GM18909 (cell line): ENCODE results near the gene BSG.
"Not testable (repeated sequence)": the region's sequence is repeated elsewhere in the genome, so short reads cannot be mapped to it uniquely, and the experiment has no call there.

Experiments used
- ATAC-seq: cut with Tn5 transposase; IDR thresholded peaks from one replicate; pipeline ENCODE4 v1.9.1; 2021; ENCODE audit warnings: mild to moderate bottlenecking; ENCODE audit not compliant: unreplicated experiment, poor library complexity

The BSG gene

DNA sequence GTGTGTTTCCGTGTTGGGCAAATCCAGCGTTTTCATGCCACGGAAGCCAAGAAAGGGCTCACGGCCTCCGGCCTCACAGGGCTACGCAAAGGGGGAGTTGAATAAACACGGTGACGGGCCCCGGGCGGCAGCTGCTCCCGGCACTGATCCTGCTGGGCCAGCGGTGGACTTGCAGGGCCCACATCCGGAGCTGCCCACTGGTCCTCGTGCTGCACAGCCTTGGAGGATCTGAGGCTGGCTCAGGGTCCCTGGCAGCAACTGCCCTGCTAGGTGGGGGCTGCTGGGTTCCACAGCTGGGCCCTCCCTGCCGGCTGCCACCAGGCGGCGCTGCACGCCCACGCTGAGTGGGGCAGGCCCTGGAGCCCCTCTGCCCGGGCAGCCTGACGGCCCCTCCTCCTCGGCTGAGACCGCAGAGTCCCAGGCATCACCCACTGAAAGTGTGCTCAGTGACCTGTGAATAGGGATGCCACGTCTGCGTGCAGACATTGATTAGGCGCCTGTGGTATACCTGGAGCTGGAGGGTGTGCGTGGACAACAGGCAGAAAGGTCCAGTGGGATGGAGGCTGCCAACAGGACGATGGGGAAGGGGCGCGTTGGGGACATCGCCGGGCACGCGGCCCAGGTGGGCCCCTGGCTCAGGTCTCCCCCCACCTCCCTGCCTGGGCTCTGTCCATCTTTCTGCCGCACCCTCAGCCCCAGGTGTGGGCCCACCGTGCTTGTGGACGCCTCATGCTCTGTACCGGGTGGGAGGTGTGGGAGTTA, 12.0 kb downstream of the BSG start:
- no peak for ATAC-seq

DNA sequence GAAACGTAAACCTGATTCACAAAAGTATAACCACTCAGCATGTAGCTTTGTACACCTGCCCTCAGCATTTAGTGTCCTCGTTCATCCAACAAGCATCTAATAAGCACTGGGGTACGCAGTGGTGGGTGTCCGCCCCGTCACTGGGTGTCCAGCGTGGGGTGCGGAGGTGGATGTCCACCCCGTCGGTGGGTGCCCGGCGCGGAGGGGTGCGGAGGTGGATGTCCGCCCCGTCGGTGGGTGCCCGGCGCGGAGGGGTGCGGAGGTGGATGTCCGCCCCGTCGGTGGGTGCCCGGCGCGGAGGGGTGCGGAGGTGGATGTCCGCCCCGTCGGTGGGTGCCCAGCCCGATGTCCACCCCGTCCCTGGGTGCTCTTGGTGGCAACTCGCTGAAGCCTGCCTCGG, 12.8 kb downstream of the BSG start:
- not testable (repeated sequence) for ATAC-seq

DNA sequence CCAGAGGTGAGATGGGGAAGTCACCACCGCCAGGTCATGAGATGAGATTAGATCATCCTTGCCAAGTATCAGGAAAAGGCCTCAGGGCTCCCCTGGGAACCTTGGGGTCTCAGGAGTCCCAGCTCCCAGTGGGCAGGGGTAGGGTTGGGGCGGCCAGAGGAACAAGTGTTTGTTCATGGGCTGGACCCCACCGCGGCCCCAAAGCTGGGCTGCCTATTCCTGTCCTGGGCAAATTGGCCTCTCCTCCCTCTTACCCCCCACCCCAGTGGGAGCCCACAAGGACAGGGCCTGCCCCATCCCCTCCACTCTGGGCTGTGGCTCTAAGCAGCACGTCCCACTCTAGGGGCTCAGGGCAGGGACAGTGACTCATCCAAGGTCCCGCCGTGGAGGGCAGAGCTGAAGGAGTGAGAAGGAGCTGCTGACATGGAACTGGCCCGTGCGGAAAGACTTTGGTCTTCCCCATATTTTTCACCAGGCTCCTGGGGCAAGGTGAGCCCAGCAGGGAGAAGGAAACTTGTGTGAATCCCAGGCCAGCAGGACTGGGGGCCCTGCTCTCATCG, 13.2 kb downstream of the BSG start:
- ATAC-seq: no peak

GRCh38 chr19:588093-588740, 15.8 kb downstream of the BSG start:
- ATAC-seq: no peak

GRCh38 chr19:588741-589692, 16.6 kb downstream of the BSG start:
- ATAC-seq: no peak

DNA sequence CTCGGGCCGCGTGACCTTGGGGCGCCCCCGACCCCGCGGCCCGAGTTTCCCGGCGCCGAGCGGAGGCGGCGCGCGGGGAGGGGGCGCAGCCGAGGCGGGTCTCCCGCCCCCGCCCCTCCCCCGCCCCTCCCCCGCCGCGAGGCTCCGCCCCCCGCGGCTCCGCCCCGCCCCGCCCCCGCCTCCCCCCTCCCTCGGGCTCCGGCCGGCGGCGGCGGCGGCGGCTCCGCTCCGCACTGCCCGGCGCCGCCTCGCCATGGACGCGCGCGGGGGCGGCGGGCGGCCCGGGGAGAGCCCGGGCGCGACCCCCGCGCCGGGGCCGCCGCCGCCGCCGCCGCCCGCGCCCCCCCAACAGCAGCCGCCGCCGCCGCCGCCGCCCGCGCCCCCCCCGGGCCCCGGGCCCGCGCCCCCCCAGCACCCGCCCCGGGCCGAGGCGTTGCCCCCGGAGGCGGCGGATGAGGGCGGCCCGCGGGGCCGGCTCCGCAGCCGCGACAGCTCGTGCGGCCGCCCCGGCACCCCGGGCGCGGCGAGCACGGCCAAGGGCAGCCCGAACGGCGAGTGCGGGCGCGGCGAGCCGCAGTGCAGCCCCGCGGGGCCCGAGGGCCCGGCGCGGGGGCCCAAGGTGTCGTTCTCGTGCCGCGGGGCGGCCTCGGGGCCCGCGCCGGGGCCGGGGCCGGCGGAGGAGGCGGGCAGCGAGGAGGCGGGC, 17.4 kb downstream of the BSG start, which contains the start of gene HCN2:
HCN2 (plus strand) TSS at position 189 of the 703 bp plus-strand sequence; CDS start at position 254, 65 bp downstream.
- no peak for ATAC-seq

- no peak for ATAC-seq
Observed at GRCh38 chr19:590396-590745, 18.0 kb downstream of the BSG start.

- ATAC-seq: no peak
Observed at GRCh38 chr19:590750-591098, 18.3 kb downstream of the BSG start.

- no peak for ATAC-seq
Observed at GRCh38 chr19:591099-591958, 18.9 kb downstream of the BSG start.

DNA sequence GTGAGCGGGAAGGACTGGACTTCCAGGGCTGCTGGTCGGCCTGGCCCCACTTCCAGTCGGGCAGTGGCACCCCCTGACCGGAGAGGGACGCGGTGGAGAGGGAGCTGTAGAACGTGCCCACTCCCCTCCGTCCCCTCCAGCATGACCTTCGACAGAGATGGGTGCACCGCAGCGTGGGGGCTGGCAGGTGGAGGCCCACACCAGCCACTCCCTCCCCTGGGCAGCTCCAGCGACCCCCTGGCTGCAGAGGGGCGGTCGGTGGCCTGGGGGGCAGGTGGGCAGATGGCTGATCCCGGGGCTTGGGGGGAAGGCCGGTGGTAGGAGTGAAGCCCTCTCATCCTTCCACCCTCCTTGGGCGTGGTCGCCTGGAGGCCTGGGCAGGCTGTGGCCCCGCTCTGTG, 19.7 kb downstream of the BSG start:
- no peak for ATAC-seq

DNA sequence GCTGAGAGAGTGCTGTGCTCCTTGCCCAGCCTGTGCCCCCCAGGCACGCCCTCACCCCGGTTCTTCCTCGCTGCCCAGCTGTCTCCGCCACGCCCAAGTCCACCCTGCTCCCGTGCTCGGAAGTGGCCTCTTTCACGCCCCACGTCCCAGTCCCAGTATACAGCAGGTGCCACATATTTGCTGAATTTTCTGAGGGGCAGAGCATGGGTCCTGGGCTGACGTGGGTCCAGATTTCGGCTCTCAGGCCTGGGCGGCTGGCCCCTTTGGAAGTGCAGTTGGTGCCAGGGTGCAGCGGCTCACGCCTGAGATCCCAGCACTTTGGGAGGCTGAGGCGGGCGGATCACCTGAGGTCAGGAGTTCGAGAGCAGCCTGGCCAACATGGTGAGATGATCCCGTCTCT, 20.7 kb downstream of the BSG start:
- no peak for ATAC-seq

GRCh38 chr19:593505-593904, 21.1 kb downstream of the BSG start:
- no peak for ATAC-seq

DNA sequence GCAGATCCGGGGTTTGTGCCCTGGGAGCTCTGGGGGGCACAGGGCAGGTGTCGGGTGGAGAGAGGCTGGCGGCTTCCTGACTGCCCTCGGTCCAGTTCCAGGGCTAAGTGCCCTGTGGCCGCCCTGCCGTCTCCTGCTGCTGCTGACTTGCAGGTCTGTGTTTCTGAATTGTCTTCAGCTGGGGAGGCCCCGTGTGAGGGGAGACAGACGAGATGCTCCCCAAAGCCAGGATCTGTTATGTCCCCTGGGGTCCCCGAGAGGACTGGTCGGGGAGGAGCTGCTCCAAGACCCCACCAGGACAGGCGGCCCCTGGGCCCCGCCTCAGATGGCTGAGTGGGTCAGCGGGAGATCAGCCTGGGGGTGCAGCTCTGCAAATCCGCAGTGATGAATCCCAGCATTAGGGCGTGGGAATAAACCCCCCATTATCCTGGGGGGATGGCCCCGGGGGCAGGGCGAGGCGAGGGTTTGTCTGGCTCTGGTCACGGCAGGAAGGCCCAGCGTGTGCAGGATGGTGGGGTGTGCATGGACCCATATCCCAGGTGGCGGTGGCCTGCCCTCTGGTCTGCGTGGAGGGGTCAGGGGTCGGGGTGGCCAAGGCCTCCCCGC, 22.0 kb downstream of the BSG start:
- ATAC-seq: no peak

GRCh38 chr19:595326-596262, 23.2 kb downstream of the BSG start:
- no peak for ATAC-seq

DNA sequence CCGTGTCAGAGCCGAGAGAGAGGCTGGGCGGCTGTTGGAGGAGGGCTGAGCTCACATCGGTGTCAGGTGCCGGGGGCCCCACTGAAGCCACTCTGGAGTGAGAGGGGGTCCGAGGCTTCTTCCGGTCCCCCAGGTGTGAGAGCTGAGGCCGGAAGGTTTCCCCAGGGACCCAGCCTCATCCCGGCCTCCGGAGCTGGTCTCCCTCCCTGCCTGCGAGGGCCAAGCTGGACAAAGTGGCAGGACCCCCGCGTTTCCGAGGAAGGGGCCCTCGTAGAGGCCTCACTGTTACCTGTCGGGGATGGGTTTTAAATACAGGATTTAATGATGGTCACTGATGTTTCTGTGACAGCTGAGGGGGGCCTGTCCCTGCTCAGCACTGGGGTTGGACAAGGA, 23.9 kb downstream of the BSG start:
- ATAC-seq: no peak

- ATAC-seq: no peak
Observed at GRCh38 chr19:597406-598315, 25.3 kb downstream of the BSG start.

GRCh38 chr19:601310-601709, 28.9 kb downstream of the BSG start:
- ATAC-seq: no peak
